Femur (tissue), 1 donor: ENCODE results near the gene GUCY1A1.
A peak's percentile ranks its signal among the peaks of the same experiment; 100 is the strongest.

Experiments
- DNase-seq: peaks from one replicate; pipeline ENCODE4 v3.0.0-alpha.2; 2017

GUCY1A1 gene

DNA sequence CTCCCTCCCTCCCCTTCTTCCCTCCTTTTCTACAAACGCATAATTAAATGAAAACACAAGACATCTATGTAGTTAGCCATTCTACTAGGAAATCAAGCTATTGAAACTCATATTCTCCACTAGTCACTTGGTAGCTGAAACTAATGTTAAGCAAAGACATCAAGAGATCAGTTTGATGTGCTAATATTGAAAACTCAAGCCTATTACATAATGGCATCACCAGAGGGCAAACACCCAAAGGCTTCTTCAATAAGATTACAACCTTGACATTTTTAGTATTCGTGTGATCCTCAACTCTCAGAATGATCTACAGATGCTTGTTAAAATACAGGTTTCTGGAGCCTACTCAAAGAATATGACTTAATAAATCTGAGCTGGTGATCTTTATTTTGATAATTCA, 6.2 kb upstream of the GUCY1A1 start:
- DNase-seq: no peak

DNA sequence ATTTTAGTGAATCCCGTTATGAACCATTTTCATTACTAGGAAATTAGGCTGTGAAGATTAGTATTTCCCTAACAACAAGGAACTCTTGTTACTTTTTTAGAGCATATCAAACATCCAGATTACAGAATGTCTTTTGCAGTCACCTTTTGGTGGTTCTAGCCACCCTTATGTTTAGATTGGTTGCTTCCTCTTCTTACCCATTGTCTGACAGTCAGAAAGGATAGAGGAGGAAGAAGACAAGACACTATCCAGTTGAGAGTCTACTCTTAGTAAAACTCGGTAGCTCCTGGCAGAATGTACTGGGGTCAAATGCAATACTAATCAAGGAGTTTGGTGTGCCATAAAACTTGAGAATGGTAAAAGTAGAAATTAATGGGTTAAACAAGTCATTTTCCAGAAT, 1.6 kb upstream of the GUCY1A1 start:
- DNase-seq: no peak

DNA sequence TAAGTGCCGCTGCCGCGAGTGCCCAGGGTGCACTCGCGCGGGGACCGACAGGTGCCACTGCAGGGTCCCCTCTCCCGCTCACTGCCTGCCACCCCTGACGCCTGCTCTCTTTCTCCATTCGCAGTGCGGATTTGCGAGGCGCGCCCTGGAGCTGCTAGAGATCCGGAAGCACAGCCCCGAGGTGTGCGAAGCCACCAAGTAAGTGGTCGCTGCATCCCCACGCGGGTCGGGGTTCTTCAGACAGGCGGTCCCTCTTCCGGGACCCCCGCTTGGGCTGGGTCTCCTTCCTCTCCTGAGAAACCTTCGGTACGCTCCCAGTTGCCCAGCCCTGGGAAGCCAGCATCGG, 547 bp downstream of the GUCY1A1 start:
- DNase-seq: peak; percentile 55

DNA sequence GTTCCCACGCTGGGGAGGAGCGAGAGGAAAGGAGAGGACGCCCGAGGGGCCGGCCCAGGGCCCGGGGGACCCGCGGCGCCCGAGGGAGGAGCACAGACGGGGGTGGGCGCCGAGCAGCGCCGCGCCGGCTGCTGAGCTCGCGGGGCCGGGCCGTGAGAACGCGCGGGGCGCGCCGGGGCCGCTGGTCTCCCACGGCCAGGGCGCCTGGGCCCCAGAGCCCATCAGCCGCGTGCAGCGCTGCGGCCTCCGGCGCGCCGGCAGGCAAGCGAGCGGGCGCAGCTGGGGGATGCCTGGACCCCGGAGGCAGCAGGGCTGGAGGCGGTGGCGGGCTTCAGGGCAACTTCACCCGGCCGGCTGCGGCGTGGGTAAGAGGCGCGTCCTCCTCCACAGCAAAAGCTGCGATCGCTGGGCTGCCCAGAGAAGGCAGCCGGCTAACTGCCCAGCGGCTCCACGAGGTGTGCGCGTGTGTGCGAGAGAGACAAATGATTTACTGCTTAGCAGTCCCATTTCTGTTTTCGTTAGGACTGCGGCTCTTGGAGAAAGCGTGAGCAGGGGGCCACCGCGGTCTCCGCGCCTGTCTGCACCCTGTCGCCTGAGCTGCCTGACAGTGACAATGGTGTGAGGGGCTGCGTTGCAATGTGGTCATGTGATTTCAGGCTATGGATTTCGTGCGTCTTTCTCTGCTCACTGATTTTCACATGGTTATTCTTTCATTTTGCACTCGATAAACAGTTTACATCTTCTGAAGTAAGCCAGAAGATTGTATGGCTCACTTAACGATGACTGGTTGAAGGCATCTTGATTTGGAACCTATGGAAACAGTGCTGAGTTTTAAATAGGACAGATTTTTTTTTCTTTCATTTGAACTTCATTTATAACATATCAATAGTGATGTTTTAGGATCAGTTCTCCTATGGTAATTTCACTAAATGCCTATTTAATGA, 1.2 kb downstream of the GUCY1A1 start:
- DNase-seq: peak; percentile 62

DNA sequence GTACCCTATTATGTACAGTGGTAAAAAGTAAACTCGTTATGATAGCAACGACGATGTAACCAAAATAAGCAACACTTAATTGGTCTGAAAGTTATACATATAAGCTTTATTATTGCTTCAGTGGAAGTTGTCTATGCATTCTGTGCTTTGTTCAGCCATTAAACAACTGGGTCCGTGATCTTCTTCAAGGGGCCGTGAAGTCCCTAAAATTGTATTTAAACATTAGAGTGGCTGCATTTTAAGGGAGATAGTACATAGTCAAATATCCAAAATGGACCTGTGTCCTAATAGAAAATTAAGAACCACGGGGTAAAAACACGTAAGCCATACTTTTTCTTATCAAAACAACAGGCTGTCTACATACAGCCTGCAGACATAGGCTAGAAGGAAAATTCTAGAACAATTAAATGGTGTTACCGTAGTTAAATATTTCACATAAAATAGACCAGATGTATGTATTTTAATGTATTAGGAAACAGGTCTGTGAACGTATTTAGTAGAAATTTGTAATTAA, 2.1 kb downstream of the GUCY1A1 start:
- no peak for DNase-seq

DNA sequence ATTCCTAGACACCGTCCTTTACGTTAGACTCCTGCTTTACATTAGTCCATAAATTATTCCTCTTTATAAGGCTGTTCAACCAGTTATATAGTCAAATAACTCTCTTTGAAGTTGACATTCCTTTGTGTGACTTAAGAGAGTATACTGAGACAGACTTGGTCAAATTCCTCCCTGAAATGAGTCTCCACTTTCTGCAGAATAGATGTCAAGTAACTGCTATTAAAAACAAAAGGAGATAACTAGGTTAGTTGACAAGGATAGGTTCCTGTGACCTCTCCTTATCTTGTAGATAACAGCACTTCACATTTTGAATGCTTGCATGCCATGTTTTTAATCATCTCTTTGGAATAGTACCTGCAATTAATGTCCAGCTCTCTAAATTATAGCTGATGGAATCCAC, 5.7 kb downstream of the GUCY1A1 start:
- DNase-seq: no peak

DNA sequence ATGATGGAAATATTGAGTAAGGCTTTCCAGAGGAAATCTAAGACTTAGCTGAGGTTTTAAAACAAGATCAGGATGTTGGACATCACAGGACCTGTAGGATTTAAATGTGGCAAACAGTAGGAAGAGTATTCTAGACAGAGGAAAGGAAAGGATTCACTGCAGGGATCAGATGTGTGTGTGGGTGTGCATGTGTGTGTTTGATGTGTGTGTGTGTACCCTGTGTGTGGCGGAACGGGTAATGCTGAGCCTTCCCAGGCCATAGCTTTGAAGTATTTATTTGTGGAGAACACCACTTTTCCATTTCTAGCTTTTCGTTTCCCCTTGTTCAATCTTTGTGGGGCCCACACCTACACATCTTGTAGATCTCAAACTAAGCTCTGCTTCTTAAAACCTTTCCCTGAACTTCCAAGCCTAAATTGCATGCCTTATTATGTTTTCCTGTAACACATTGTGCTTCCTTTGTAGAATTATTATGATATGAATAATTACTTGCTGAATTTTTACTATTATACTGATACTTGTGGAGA, 6.9 kb downstream of the GUCY1A1 start:
- DNase-seq: no peak

DNA sequence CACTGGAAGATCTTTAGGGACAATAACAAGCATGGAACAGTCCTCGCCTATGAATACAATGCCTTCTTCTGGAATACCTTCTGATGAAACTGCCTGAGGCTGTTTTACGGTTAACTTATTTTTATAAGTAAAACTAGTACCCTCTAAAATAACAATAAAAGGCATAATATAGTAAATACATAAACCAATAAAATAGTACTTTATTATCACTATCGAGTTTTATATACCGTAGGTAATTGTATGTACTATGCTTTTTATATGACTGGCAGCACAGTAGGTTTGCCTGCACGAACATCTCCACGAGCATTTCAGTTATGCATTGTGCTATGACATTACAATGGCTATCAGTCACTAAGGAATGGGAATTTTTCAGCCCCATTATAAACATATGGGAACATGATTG, 8.0 kb downstream of the GUCY1A1 start:
- no peak for DNase-seq

DNA sequence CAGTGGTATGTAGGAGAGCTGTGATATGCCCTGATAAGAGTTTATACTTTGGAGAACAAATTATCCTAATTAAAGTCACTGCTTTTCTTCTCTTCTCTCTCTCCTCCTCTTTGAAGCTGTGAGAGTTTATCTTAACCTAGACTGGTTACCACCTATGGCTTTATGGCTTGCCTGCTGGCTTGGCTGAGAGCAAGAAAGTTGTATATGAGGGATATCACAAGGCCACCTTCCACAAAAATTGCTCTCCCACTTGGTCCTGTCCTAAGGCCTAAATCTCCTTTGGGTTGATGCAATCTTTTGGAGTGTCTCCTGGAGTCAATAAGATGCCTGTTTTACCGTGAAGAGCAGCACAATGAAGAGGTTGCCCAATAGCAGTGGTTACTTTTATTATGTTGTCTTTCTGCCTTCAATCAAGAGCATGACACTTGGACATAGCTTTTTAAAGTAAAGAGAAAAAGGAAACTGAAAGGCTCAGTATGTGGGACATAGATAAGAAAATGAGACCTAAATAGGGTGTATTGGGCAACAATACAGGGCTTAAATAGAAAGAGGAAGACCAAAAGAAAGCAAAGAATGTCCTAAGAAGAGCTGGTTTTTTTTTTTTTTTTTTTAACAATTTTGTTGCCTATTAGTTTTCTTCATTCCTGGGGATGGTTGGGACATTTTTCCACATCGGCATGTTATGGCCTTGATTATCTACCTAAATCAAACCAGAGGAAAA, 9.2 kb downstream of the GUCY1A1 start:
- DNase-seq: no peak

DNA sequence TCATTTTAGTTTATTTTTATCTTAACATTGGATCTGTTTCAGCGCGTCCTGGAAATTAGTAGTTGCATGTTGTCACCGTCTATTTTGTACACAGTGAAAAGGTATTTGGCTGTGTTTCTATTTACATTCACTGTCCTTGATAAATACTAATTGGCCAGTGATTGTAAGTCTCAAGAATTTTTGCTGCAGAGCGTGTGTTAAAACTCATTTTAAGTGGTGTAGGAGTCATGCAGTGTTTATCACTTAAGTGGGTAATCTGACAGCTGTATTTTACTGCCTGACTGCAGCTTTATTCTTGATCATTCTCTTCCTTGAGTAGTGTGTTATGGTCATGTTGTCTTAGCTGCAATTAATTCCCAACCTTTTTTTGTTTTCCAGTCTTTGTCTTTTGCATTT, 9.8 kb downstream of the GUCY1A1 start:
- DNase-seq: no peak

DNA sequence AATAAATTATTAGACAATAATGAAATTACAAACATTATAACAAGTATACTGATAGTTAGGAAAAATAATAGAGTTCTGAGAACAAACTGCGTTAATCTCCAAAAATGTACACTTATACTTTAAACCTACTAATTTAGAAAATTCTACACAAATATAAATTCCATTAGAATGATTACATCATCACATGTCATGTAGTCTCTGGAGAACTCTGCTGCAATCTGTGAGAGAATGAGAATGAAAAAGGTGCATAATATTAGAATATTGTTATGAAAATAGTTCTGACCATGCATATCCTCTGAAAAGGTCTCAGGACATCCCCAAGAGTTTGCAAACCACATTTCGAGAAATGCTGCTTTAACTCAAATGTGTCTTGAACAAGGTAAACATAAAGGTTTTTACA, 11.4 kb downstream of the GUCY1A1 start:
- DNase-seq: no peak

DNA sequence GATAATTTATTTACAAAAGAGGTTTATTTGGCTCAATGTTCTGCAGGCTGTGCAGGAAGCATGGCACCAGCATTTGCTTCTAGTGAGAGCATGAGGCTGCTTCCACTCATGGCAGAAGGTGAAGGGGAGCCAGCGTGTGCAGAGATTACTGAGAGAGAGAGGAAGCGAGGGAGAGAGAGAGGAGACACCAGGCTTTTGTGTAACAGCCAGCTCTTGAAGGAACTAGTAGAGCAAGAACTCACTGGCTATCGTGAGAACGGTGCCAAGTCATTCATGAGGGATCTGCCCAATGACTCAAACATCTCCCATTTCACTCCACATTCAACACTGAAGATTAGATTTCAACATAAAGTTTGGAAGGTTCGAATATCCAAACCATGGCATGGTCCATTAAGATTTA, 12.7 kb downstream of the GUCY1A1 start:
- DNase-seq: no peak

DNA sequence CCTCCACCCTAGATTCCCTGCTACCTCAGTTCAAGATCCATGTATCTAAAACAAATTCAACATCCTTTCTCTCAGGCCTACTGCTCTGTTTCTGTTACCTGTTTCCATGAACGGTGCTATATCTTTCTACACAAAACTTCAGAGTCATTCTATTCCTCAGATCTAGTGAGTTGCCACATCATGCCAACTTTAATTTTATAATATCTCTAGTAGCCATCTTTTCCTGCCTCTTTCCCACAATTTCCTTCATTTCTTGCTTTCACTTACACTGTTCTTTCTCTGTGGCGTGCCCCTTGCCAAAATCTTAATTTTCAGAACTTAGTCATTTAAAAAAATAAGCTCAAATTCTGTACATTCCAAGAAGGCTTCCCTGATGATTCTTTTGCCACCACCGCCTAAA, 15.2 kb downstream of the GUCY1A1 start:
- no peak for DNase-seq

DNA sequence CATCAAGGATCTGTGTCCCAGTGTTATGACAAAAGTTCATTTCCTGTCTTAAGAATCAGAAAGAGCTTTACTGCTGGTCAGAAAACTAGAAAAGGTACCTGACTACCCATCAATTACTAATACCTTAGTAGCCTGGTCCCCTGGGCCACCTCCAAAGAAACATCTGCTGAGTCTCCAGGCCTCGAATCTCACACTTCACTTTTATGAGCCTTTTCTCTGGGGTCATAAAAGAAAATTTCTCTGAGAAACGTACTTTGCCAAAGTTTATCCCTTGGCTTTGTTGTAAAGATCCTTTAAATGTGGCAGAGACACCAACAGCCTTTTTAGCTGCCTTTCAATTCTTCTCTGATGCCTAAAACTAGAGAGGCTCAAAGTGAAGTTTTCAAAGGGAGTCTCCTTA, 17.8 kb downstream of the GUCY1A1 start:
- DNase-seq: no peak

DNA sequence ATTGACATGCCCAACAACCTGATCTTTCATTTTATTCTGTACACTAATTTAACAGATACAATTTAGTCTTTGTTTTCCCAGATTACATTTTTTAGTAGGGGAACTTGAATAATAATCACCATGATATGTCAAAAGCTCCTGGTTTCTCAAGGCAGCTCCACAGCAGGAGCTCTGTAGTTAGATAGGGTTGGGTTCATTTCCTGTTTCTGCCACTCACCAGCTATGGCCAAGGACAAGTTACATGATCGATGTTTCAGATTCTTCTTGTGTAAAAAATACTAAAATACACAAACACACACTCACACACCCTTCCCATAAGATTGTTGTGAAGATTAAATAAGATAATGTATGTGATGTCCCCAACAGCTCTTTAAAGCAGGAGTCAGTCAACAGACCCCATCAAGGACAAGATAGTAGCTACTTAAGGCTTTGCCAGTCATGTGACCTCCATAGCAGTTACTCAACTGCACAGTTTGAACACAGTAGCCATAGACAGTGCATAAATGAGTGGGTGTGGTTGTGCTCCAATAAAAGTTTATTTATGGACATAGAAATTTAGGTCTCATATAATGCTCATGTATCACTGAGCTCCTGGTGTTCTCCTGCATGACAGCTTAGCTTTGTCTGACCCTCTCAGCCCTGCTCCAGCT, 18.4 kb downstream of the GUCY1A1 start:
- no peak for DNase-seq

DNA sequence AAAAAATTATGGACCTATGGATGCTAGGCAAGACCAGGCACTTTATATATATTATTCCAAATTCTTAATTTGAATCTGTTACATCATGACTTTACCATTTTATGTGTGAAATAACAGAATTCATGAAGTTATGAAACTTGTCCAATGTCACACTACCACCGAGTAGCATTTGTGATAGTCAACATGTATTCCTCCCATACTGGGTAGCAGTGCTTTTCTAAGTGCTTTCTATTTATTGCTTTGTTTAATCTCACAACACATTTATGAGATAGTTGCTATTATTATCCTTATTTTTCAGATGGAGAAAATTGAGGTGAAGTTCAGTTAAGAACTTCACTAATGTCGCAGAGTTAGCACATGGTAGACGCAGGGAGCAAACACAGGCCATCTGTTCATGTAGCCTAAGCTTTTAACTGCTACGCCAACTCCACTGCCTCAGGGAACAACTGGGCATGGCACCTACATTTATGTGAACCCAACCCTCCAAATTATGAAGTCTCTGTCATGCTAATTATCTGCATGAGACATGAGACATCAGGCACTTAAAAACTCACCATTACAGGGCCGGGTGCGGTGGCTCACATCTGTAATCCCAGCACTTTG, 20.8 kb downstream of the GUCY1A1 start:
- no peak for DNase-seq

DNA sequence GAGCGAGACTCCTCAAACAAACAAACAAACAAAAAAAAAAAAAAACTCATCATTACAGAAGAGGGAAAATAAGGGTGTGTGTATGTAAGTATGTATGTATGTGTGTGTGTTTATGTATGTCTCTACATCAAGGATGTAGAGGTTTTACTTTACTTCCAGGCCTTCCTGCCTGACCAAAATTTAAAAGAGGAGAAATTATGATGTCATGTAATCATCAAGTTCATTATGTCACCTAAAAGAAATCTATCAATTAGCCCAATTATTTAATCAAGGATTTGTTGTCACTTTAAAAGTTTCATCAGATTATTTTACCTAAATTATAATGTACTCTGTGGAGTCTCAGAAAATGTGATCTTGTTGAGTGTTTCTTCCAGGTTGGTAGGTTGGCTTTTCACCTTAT, 21.6 kb downstream of the GUCY1A1 start:
- no peak for DNase-seq

DNA sequence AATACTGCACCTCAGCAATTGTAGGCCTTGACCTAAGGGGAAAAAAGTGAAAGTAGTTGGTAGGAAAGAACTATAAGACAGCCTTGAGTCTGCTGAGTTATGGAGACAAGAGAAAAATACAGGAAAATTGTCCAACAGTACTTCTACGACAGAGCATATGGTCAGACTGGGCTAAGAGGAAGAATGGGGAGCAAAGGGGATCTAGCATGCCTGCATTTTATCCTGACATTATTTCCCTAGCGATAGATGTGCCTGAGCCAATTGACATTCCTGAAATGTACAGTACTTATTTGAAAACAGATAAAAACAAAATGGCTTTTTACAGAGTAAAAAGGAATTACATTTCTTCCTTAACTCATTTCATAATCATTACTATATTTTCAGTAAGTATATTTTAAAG, 22.2 kb downstream of the GUCY1A1 start:
- no peak for DNase-seq

DNA sequence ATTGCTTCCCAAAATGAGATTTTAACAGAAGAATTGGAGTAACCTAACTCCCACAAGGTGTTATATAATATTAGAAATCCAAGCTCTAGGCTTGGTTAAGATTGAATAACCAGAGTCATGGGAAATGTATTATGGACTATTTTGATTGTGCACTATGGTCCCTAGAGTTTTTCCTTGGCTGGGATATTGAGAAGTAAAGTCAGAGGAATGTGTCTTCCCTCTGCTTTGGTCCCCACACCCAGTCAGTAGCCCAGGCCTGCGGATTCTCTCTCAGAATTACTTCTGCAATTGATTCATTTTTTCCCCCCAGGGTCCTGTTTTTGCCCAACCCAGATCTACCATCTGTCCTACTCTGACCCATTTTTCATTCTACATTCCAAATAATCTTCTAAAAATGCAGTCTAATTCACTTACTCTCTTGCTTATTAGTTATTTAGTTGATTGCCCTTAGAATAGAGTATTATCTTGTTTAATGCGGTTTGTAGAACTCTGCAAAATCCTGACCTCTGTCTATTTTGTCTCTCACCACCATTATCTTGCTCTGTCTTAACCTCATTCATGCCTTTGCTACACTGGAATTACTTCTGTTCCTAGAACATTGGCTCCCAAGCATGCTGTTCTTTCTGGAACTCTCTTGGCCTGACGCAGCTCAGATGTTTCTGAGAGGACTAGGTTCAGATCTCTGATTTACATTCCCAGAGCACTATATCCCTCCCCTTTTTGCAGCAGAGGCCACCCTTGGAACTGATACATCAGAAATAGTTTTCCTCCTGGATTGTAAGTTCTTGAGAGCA, 23.6 kb downstream of the GUCY1A1 start:
- DNase-seq: no peak

DNA sequence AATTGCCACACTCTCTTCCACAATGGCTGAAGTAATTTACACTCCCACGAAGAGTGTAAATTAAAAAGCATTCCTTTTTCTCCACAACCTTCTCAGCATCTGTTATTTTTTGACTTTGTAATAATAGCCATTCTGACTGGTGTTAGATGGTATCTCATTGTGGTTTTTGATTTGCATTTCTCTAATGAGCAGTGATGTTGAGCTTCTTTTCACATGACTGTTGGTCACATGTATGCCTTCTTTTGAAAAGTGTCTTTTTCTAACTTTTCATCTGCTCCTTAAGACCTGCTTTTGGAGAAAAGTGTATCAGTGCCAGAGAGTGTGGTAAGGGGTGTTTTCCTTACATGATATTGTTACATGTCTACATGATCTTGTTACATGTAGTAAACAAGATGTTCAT, 25.7 kb downstream of the GUCY1A1 start:
- DNase-seq: no peak

DNA sequence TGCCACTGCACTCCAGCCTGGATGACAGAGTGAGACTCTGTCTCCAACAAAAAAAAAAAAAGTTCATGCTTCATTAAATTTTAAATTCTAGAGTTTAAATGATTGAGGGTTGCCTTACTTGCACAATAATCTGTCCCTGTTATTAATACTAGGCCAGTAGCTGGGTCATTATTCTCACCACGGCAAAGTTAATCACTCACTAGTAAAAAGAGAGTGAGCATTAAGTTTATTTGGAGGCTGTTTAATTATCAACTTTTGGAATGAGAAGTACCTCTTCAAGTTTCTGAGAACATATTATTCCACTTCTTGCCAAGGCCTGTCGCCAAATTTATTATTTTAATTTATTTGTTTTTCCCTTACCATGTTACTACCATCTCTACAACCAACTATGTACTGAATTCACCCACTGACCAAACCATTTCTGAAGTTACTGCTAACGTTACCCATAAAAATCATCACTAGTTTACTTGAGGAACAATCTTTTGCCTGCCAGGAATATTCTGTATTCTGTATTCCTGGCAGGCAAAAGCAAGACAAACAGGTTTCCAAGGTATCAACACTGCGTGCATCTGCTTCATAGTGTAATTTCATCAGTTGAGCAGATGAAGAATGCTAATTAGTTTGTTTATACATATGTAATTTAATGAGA, 26.5 kb downstream of the GUCY1A1 start:
- no peak for DNase-seq
